IMR-90 (cell line): ENCODE results near the gene SS18. TPM values are rescaled to one million over a fixed set of nuclear protein-coding genes. Genes with fewer than 3 reads are reported as not detected.

Source experiments
- ATAC-seq: fragments of 200-7000 bp; cut with Tn5 transposase; 2 replicates; pipeline ENCODE4 v1.9.1; 2020; ENCODE audit warnings: low read depth, mild to moderate bottlenecking, moderate library complexity
- BruUV-seq: library from RNA; stranded (reverse); fragments of 400-500 nt; replicated peaks from 2 replicates; lab custom pipeline; 2021; lab: Mats Ljungman, UMichigan
- CTCF ChIA-PET: fragments of 300-600 bp; formaldehyde crosslinking; extraction: SDS; loops from one replicate; lab custom pipeline; 2021; ENCODE audit warnings: antibody characterized with exemption; lab: Yijun Ruan, JAX
- POLR2A ChIA-PET: fragments of 300-600 bp; sonication (Branson Sonifier 250); formaldehyde crosslinking; loops from one replicate; lab custom pipeline; 2022; ENCODE audit warnings: antibody characterized with exemption; ENCODE audit not compliant: unreplicated experiment; lab: Charles Lee
- DNase-seq: peaks from one replicate; pipeline ENCODE4 v3.0.0; 2013
- H2AFZ ChIP-seq: replicated peaks from 2 replicates; pipeline ENCODE3; 2013; ENCODE audit warnings: low read length, mild to moderate bottlenecking; ENCODE audit not compliant: poor library complexity
- H2AK5ac ChIP-seq: 2 replicates; pipeline ENCODE4 v1.6.1; 2013; ENCODE audit warnings: low read depth, low read length, inconsistent platforms
- H2AK9ac ChIP-seq: replicated peaks from 2 replicates; pipeline ENCODE3; 2013; ENCODE audit warnings: mild to moderate bottlenecking, low read depth, low read length, moderate library complexity; ENCODE audit not compliant: poor library complexity
- H2BK120ac ChIP-seq: 2 replicates; pipeline ENCODE4 v1.6.1; 2013; ENCODE audit warnings: low read depth, low read length, inconsistent platforms
- H2BK15ac ChIP-seq: 3 replicates; pipeline ENCODE4 v1.6.1; 2013; ENCODE audit warnings: low read depth, low read length, inconsistent platforms
- H2BK20ac ChIP-seq: 2 replicates; pipeline ENCODE4 v1.6.1; 2013; ENCODE audit warnings: low read depth, mild to moderate bottlenecking, inconsistent platforms, low read length, moderate library complexity
- H2BK5ac ChIP-seq: 2 replicates; pipeline ENCODE4 v1.6.1; 2013; ENCODE audit warnings: mild to moderate bottlenecking, low read depth, low read length, inconsistent platforms; ENCODE audit not compliant: poor library complexity, severe bottlenecking
- H3K14ac ChIP-seq: replicated peaks from 2 replicates; pipeline ENCODE4 v1.6.1; 2013; ENCODE audit warnings: low read depth, low read length, inconsistent platforms
- H3K18ac ChIP-seq: 2 replicates; pipeline ENCODE4 v1.6.1; 2013; ENCODE audit warnings: low read depth, low read length, control low read depth
- H3K23ac ChIP-seq: 2 replicates; pipeline ENCODE4 v1.6.1; 2013; ENCODE audit warnings: low read depth, low read length, inconsistent platforms
- H3K27ac ChIP-seq: 2 replicates; pipeline ENCODE4 v1.5.1; 2013; ENCODE audit warnings: mild to moderate bottlenecking, control low read depth, low read length; ENCODE audit not compliant: insufficient read depth
- H3K27me3 ChIP-seq: 2 replicates; pipeline ENCODE4 v1.6.1; 2013; ENCODE audit warnings: low read length; ENCODE audit not compliant: control insufficient read depth, insufficient read depth
- H3K36me3 ChIP-seq: 2 replicates; pipeline ENCODE4 v1.6.1; 2013; ENCODE audit warnings: low read length, mixed read lengths; ENCODE audit not compliant: control insufficient read depth, insufficient read depth
- H3K4ac ChIP-seq: 2 replicates; pipeline ENCODE4 v1.6.1; 2013; ENCODE audit warnings: low read depth, low read length, inconsistent platforms
- H3K4me1 ChIP-seq: 2 replicates; pipeline ENCODE4 v1.6.1; 2013; ENCODE audit warnings: low read length, mixed read lengths; ENCODE audit not compliant: control insufficient read depth, insufficient read depth
- H3K4me2 ChIP-seq: 2 replicates; pipeline ENCODE4 v1.6.1; 2013; ENCODE audit warnings: low read depth, mild to moderate bottlenecking, control low read depth, low read length, moderate library complexity
- H3K4me3 ChIP-seq: 2 replicates; pipeline ENCODE4 v1.5.1; 2013; ENCODE audit warnings: low read depth, mild to moderate bottlenecking, control low read depth, low read length, moderate library complexity; ENCODE audit not compliant: insufficient read depth
- H3K56ac ChIP-seq: 2 replicates; pipeline ENCODE4 v1.6.1; 2013; ENCODE audit warnings: low read length, inconsistent platforms; ENCODE audit not compliant: insufficient read depth; ENCODE audit errors: extremely low read depth
- H3K79me1 ChIP-seq, 2 experiments: 2 replicates each; pipeline ENCODE4 v1.6.1; 2013; ENCODE audit warnings: low read length in 2 of 2, inconsistent platforms in 1 of 2, low read depth in 1 of 2
- H3K9ac ChIP-seq: 2 replicates; pipeline ENCODE4 v1.6.1; 2013; ENCODE audit warnings: low read depth, low read length, control low read depth
- H3K9me1 ChIP-seq: 2 replicates; pipeline ENCODE4 v1.6.1; 2013; ENCODE audit warnings: low read length, inconsistent platforms; ENCODE audit not compliant: insufficient read depth
- H3K9me3 ChIP-seq: 2 replicates; pipeline ENCODE4 v1.6.1; 2013; ENCODE audit warnings: low read length; ENCODE audit not compliant: control insufficient read depth, insufficient read depth
- H4K20me1 ChIP-seq: 2 replicates; pipeline ENCODE4 v1.6.1; 2013; ENCODE audit warnings: low read length, inconsistent platforms; ENCODE audit not compliant: insufficient read depth
- H4K5ac ChIP-seq: 2 replicates; pipeline ENCODE4 v1.6.1; 2013; ENCODE audit warnings: mild to moderate bottlenecking, low read depth, low read length, control low read depth
- H4K8ac ChIP-seq, 2 experiments: 2 replicates each; pipeline ENCODE4 v1.6.1; 2013; ENCODE audit warnings: low read depth in 2 of 2, low read length in 2 of 2, control low read depth in 1 of 2, inconsistent platforms in 1 of 2
- H4K91ac ChIP-seq: 2 replicates; pipeline ENCODE4 v1.6.1; 2013; ENCODE audit warnings: low read depth, low read length, inconsistent platforms; ENCODE audit not compliant: insufficient read depth
- CEBPB ChIP-seq: IDR thresholded peaks from 2 replicates; pipeline ENCODE4 v1.6.1; 2012; ENCODE audit warnings: low read depth, low read length, improper control_type of control experiment
- CHD1 ChIP-seq: IDR thresholded peaks from 2 replicates; pipeline ENCODE4 v1.6.1; 2012; ENCODE audit warnings: low read depth, low read length, improper control_type of control experiment
- CTCF ChIP-seq: conservative IDR thresholded peaks from 2 replicates; pipeline ENCODE4 v1.5.1; 2012; ENCODE audit warnings: mild to moderate bottlenecking, low read depth, low read length, improper control_type of control experiment
- MXI1 ChIP-seq: IDR thresholded peaks from 2 replicates; pipeline ENCODE4 v1.6.1; 2012; ENCODE audit warnings: low read depth, mild to moderate bottlenecking, low read length, moderate library complexity, borderline replicate concordance
- NFE2L2 ChIP-seq: fragments of 150-350 bp; IDR thresholded peaks from 2 replicates; pipeline ENCODE4 v1.6.1; 2016; ENCODE audit warnings: low read depth, mild to moderate bottlenecking, low read length
- POLR2A ChIP-seq: IDR thresholded peaks from 2 replicates; pipeline ENCODE4 v1.6.1; 2012; ENCODE audit warnings: mild to moderate bottlenecking, low read depth, low read length
- RAD21 ChIP-seq: IDR thresholded peaks from 2 replicates; pipeline ENCODE4 v1.6.1; 2012; ENCODE audit warnings: low read length, improper control_type of control experiment
- RFX5 ChIP-seq: IDR thresholded peaks from 2 replicates; pipeline ENCODE4 v1.8.0; 2012; ENCODE audit warnings: low read depth, mild to moderate bottlenecking, low read length, moderate library complexity
- SMC3 ChIP-seq: fragments of 150-350 bp; IDR thresholded peaks from 2 replicates; pipeline ENCODE4 v1.6.1; 2016; ENCODE audit warnings: low read depth, mild to moderate bottlenecking, antibody characterized with exemption, low read length, moderate library complexity
- USF2 ChIP-seq: fragments of 150-350 bp; IDR thresholded peaks from 2 replicates; pipeline ENCODE4 v1.6.1; 2017; ENCODE audit warnings: mild to moderate bottlenecking, antibody characterized with exemption, low read length, low read depth
- WGBS, 2 experiments: methylation state at CpG; one replicate each; pipeline versions ENCODE4 v1.1.5 to v1.1.7; 2013; ENCODE audit warnings: missing lambda C conversion rate in 2 of 2; ENCODE audit not compliant: insufficient read length in 1 of 2; ENCODE audit errors: extremely low coverage in 2 of 2; 5-methylcytosine and 5-hydroxymethylcytosine counted together
- dilution Hi-C: fragments of 300-500 bp; cut with HindIII; formaldehyde crosslinking; loops from one replicate; pipeline ENCODE4 v1.14.3; 2018; ENCODE audit warnings: low sequenced_read_pairs; ENCODE audit not compliant: unreplicated experiment
- in situ Hi-C: fragments of 300-500 bp; cut with MboI; formaldehyde crosslinking; loops from 3 replicates; pipeline ENCODE4 v1.14.3; 2019; ENCODE audit warnings: low sequenced_read_pairs, inconsistent platforms, mixed read lengths
- intact Hi-C: fragments of 100-400 bp; cut with micrococcal nuclease; formaldehyde crosslinking; loops from 2 replicates; pipeline ENCODE4 v1.10.0; 2022
- polyA plus RNA-seq, 3 experiments: library from polyadenylated mRNA; depleted of rRNA; stranded (reverse); fragments of >200 nt; gene quantifications; 2 replicates each; pipeline ENCODE4 v1.2.3, GENCODE V29; 2012; ENCODE audit warnings: low replicate concordance in 1 of 3
- total RNA-seq: library from RNA; depleted of rRNA; stranded (reverse); fragments of >200 nt; gene quantifications from 2 replicates; pipeline ENCODE4 v1.2.3, GENCODE V29; 2012

SS18 gene
- total and polyA plus RNA-seq, 2 of the 4 experiments (the other 2 are of a cell fraction), result 112 to 242 TPM

- H3K4me3 ChIP-seq, result no peak overlapping the region
- ChIA-PET CTCF (no interaction called here), POLR2A (no interaction called here)
- no TSS peak for BruUV-seq
- H3K27me3 ChIP-seq, result no peaks in the 10 kb centered on the region
- H4K20me1 ChIP-seq, result peaks cover 3% of the 10 kb centered on the region; the same call in 1 of the 2 replicates
- no peak overlapping the region for H3K9ac ChIP-seq
- no peak overlapping the region for H3K23ac ChIP-seq
- no peak overlapping the region for H2BK20ac ChIP-seq
- H2BK120ac ChIP-seq, result no peak overlapping the region
- H3K56ac ChIP-seq, result no peak overlapping the region
- peaks cover 10% of the 10 kb centered on the region for H3K36me3 ChIP-seq
- in situ Hi-C loops, result no loop called here
- H3K9me3 ChIP-seq, result peaks cover 3% of the 10 kb centered on the region
- H3K18ac ChIP-seq, result no peak overlapping the region
- peaks cover 18 to 29% of the 10 kb centered on the region in 2 experiments; a peak in 3 of 4 replicates for H3K79me1 ChIP-seq
- no peak overlapping the region for H2BK5ac ChIP-seq
- H2BK15ac ChIP-seq, result no peak overlapping the region
- H3K9me1 ChIP-seq, result no peaks in the 10 kb centered on the region
- H2AK5ac ChIP-seq, result no peak overlapping the region
- peak overlapping the region; percentile 10; the same call in 1 of the 2 replicates for H3K4me2 ChIP-seq
- H3K27ac ChIP-seq, result no peak overlapping the region
- no peak overlapping the region for H3K4ac ChIP-seq
- dilution Hi-C loops, result no loop called here
- no peak for DNase-seq
- H4K91ac ChIP-seq, result no peak overlapping the region
- TF ChIP-seq RFX5, result no peak
- TF ChIP-seq CEBPB, result no peak
- no peak for TF ChIP-seq CHD1
- TF ChIP-seq POLR2A, result no peak
- TF ChIP-seq NFE2L2, result no peak
- TF ChIP-seq USF2, result no peak
- TF ChIP-seq MXI1, result no peak
- no peak for TF ChIP-seq RAD21
- TF ChIP-seq SMC3, result no peak
- TF ChIP-seq CTCF, result no peak
- no peak overlapping the region for H2AK9ac ChIP-seq
- H3K4me1 ChIP-seq, result peaks cover 2% of the 10 kb centered on the region; the same call in 1 of the 2 replicates
- no peak overlapping the region for H3K14ac ChIP-seq
- H2AFZ ChIP-seq, result no peak overlapping the region
- no peak; the same call in 1 of the 2 replicates for ATAC-seq
- no peak overlapping the region for H4K8ac ChIP-seq
- intact Hi-C loops, result loop anchor here (5.0 kb wide), 1 partner anchor 47 kb away; no protein-coding TSS in a partner anchor
- no CpG with 5 or more reads among the region's 2 CpGs for WGBS, 2 experiments
- no peak overlapping the region for H4K5ac ChIP-seq
Observed at GRCh38 chr18:26074246-26074645, 16.2 kb downstream of the SS18 start.
